Stomach (tissue), 4 donors: Measurements from ENCODE around the gene NPAP1.

ENCODE experiments used
- CTCF ChIP-seq, 7 experiments: fragments of 450-650 bp in 4 of 7; fragments of 200-600 bp in 3 of 7; sonication (generic) in 3 of 7; IDR thresholded peaks; one replicate each; pipeline ENCODE4 v1.5.1; 2016 to 2019; ENCODE audit warnings: antibody characterized with exemption in 7 of 7, control low read depth in 2 of 7, mild to moderate bottlenecking in 1 of 7
- EP300 ChIP-seq: sonication (generic); formaldehyde crosslinking; IDR thresholded peaks from one replicate; pipeline ENCODE4 v1.6.1; 2017; ENCODE audit warnings: antibody characterized with exemption
- POLR2A ChIP-seq, 4 donors: fragments of 450-650 bp; IDR thresholded peaks; one replicate each; pipeline ENCODE4 v1.6.1; 2016; ENCODE audit warnings: antibody characterized with exemption in 4 of 4, control low read depth in 2 of 4, mild to moderate bottlenecking in 1 of 4, moderate library complexity in 1 of 4
- POLR2AphosphoS5 ChIP-seq, 3 donors: sonication (generic); formaldehyde crosslinking; IDR thresholded peaks; one replicate each; pipeline ENCODE4 v1.6.1; 2016; ENCODE audit warnings: antibody characterized with exemption in 3 of 3

GRCh38 chr15:24659622-24660021, 16.0 kb upstream of the NPAP1 start:
- TF ChIP-seq CTCF (IDR thresholded peaks at IDR 0.05) = no peak
- no peak for TF ChIP-seq EP300
- TF ChIP-seq POLR2A (IDR thresholded peaks at IDR 0.05) = no peak
- no peak for TF ChIP-seq POLR2AphosphoS5 (IDR thresholded peaks at IDR 0.05)
